Activated T-helper 1 cell treated with anti-CD3 and anti-CD28 coated beads, Interleukin-12 subunit alpha, Interleukin-12 subunit beta, Interleukin-2, Interleukin-4 antibody, amounts not matched to agents 30 ng/mL and 10 ng/mL and 1 ng/mL, durations not matched to agents 14 hours and 24 hours and 36 hours (primary cell): Measurements from ENCODE around the gene UQCRC2. TPM values are rescaled to one million over a fixed set of nuclear protein-coding genes. Genes with fewer than 3 reads are reported as not detected.

Experiments used
- DNase-seq: peaks from one replicate; pipeline ENCODE4 v3.0.0; 2021; ENCODE audit warnings: low spot score
- H3K27ac Mint-ChIP-seq: one replicate; pipeline ENCODE4 v1.8.0; 2021; ENCODE audit warnings: mild to moderate bottlenecking, mixed read lengths
- H3K27me3 Mint-ChIP-seq: one replicate; pipeline ENCODE4 v1.8.0; 2022; ENCODE audit warnings: mild to moderate bottlenecking, moderate library complexity, mixed read lengths; ENCODE audit not compliant: insufficient read depth
- H3K36me3 Mint-ChIP-seq: one replicate; pipeline ENCODE4 v1.8.0; 2021; ENCODE audit warnings: low read depth, mixed read lengths
- H3K4me1 Mint-ChIP-seq: one replicate; pipeline ENCODE4 v1.8.0; 2021; ENCODE audit warnings: low read depth, mixed read lengths
- H3K4me3 Mint-ChIP-seq: one replicate; pipeline ENCODE4 v1.8.0; 2021; ENCODE audit warnings: mild to moderate bottlenecking, moderate library complexity, mixed read lengths
- H3K9me3 Mint-ChIP-seq: one replicate; pipeline ENCODE4 v1.8.0; 2021; ENCODE audit warnings: mixed read lengths
- intact Hi-C: fragments of 100-400 bp; cut with micrococcal nuclease; formaldehyde crosslinking; loops from one replicate; pipeline ENCODE4 v1.15.1; 2024
- total RNA-seq: library from RNA; stranded (reverse); gene quantifications from 2 replicates; pipeline ENCODE4 v1.2.3, GENCODE V29; 2022

UQCRC2 gene
- total RNA-seq, 1 donor from 2014 or later = 260 TPM

GRCh38 chr16:22029632-22030031 is 76.5 kb downstream of the UQCRC2 start:
- H3K9me3 Mint-ChIP-seq = peaks cover 8% of the 10 kb centered on the region
- no peak overlapping the region for H3K4me3 Mint-ChIP-seq
- no peak overlapping the region for H3K27ac Mint-ChIP-seq
- intact Hi-C loops = no loop called here
- peaks cover 26% of the 10 kb centered on the region for H3K36me3 Mint-ChIP-seq
- no peaks in the 10 kb centered on the region for H3K27me3 Mint-ChIP-seq
- no peak for DNase-seq
- H3K4me1 Mint-ChIP-seq = peaks cover 27% of the 10 kb centered on the region

GRCh38 chr16:22030087-22030812 is 77.1 kb downstream of the UQCRC2 start:
- Mint-ChIP-seq H3K4me3 (no peak overlapping the region), H3K27me3 (no peaks in the 10 kb centered on the region), H3K27ac (no peak overlapping the region), H3K4me1 (peaks cover 33% of the 10 kb centered on the region), H3K36me3 (peaks cover 26% of the 10 kb centered on the region), H3K9me3 (peaks cover 8% of the 10 kb centered on the region)
- intact Hi-C loops = no loop called here
- no peak for DNase-seq

GRCh38 chr16:22031483-22032083 is 78.4 kb downstream of the UQCRC2 start:
- intact Hi-C loops = no loop called here
- H3K36me3 Mint-ChIP-seq = peaks cover 26% of the 10 kb centered on the region
- no peak for DNase-seq
- no peak overlapping the region for H3K27ac Mint-ChIP-seq
- peaks cover 40% of the 10 kb centered on the region for H3K4me1 Mint-ChIP-seq
- H3K4me3 Mint-ChIP-seq = no peak overlapping the region
- no peaks in the 10 kb centered on the region for H3K27me3 Mint-ChIP-seq
- peaks cover 8% of the 10 kb centered on the region for H3K9me3 Mint-ChIP-seq

Other genes starting within 250 kb of the UQCRC2 start
- 247 and 248 TPM in 2 replicates for gene NPIPB4, start 95.6 kb upstream of the UQCRC2 start, total RNA-seq
- gene PDZD9, start 47.8 kb downstream of the UQCRC2 start, total RNA-seq = not detected in 2 replicates
- gene MOSMO, start 54.8 kb downstream of the UQCRC2 start, total RNA-seq = 12.7 and 16.3 TPM in 2 replicates
- gene VWA3A, start 139.2 kb downstream of the UQCRC2 start, total RNA-seq = 0.10 and 0.24 TPM in 2 replicates
- gene SDR42E2, start 209.1 kb downstream of the UQCRC2 start, total RNA-seq = not detected in 2 replicates